Ishikawa (cell line): ENCODE results near the gene PDE4D.

ENCODE experiments used
- EGR1 ChIP-seq: IDR thresholded peaks from 2 replicates; pipeline ENCODE4 v1.6.1; 2012
- EP300 ChIP-seq: IDR thresholded peaks from 2 replicates; pipeline ENCODE4 v1.6.1; 2012; ENCODE audit warnings: borderline replicate concordance
- FOXM1 ChIP-seq: IDR thresholded peaks from 2 replicates; pipeline ENCODE4 v1.6.1; 2012; ENCODE audit warnings: low read depth, borderline replicate concordance
- RAD21 ChIP-seq: IDR thresholded peaks from 2 replicates; pipeline ENCODE4 v1.6.1; 2012; ENCODE audit warnings: low read depth
- REST ChIP-seq: IDR thresholded peaks from 2 replicates; pipeline ENCODE4 v1.6.1; 2012; ENCODE audit warnings: low read depth, mild to moderate bottlenecking
- TEAD4 ChIP-seq: IDR thresholded peaks from 2 replicates; pipeline ENCODE4 v1.6.1; 2012
- USF1 ChIP-seq: IDR thresholded peaks from 2 replicates; pipeline ENCODE4 v1.6.1; 2012
- YY1 ChIP-seq: IDR thresholded peaks from 2 replicates; pipeline ENCODE4 v1.6.1; 2012; ENCODE audit warnings: low read depth
- ZBTB7A ChIP-seq: IDR thresholded peaks from 2 replicates; pipeline ENCODE4 v1.6.1; 2012; ENCODE audit warnings: low read depth

GRCh38 chr5:59473611-59474010, 419.9 kb downstream of the PDE4D start:
- TF ChIP-seq TEAD4 (no peak), RAD21 (no peak), EGR1 (no peak), EP300 (no peak), FOXM1 (no peak), ZBTB7A (no peak), REST (no peak), USF1 (no peak), YY1 (no peak)
